ENCODE data around the gene GATD1.

Gene GATD1

GRCh38 chr11:772429-773390 lies 4.6 kb downstream of the GATD1 start:
- in situ Hi-C loops (cut with HindIII; ENCODE audit: low pct_ligation_motif_present, low sequenced_read_pairs): no loop called here
- Histone ChIP-seq H3K36me3 (replicated peaks) (peaks cover 45% of the 10 kb centered on the region), H3K27me3 (replicated peaks) (no peaks in the 10 kb centered on the region), H3K27ac (no peak overlapping the region), H3K4me3 (ENCODE audit: low read depth, low read length) (no peak overlapping the region)
- TF ChIP-seq, protein P1, sequence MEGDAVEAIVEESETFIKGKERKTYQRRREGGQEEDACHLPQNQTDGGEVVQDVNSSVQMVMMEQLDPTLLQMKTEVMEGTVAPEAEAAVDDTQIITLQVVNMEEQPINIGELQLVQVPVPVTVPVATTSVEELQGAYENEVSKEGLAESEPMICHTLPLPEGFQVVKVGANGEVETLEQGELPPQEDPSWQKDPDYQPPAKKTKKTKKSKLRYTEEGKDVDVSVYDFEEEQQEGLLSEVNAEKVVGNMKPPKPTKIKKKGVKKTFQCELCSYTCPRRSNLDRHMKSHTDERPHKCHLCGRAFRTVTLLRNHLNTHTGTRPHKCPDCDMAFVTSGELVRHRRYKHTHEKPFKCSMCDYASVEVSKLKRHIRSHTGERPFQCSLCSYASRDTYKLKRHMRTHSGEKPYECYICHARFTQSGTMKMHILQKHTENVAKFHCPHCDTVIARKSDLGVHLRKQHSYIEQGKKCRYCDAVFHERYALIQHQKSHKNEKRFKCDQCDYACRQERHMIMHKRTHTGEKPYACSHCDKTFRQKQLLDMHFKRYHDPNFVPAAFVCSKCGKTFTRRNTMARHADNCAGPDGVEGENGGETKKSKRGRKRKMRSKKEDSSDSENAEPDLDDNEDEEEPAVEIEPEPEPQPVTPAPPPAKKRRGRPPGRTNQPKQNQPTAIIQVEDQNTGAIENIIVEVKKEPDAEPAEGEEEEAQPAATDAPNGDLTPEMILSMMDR (IDR thresholded peaks at IDR 0.05; ENCODE audit: low read depth, low read length, missing control alignments): no peak
- no peak for DNase-seq

- no peak for DNase-seq
- TF ChIP-seq, protein P1 (IDR thresholded peaks at IDR 0.05; ENCODE audit: low read depth, low read length, missing control alignments): no peak
- Histone ChIP-seq H3K27me3 (replicated peaks) (no peaks in the 10 kb centered on the region), H3K27ac (no peak overlapping the region), H3K36me3 (replicated peaks) (peaks cover 53% of the 10 kb centered on the region), H3K4me3 (ENCODE audit: low read depth, low read length) (no peak overlapping the region)
- in situ Hi-C loops (cut with HindIII; ENCODE audit: low pct_ligation_motif_present, low sequenced_read_pairs): no loop called here
These were observed 5.6 kb downstream of the GATD1 start for GRCh38 chr11:771617-772204.

GRCh38 chr11:770642-771616 lies 6.4 kb downstream of the GATD1 start:
- Histone ChIP-seq H3K4me3 (ENCODE audit: low read depth, low read length) (no peak overlapping the region), H3K27ac (no peak overlapping the region), H3K36me3 (replicated peaks) (peaks cover 61% of the 10 kb centered on the region), H3K27me3 (replicated peaks) (no peaks in the 10 kb centered on the region)
- TF ChIP-seq, protein P1 (IDR thresholded peaks at IDR 0.05; ENCODE audit: low read depth, low read length, missing control alignments): no peak
- no peak for DNase-seq
- in situ Hi-C loops (cut with HindIII; ENCODE audit: low pct_ligation_motif_present, low sequenced_read_pairs): no loop called here

DNA sequence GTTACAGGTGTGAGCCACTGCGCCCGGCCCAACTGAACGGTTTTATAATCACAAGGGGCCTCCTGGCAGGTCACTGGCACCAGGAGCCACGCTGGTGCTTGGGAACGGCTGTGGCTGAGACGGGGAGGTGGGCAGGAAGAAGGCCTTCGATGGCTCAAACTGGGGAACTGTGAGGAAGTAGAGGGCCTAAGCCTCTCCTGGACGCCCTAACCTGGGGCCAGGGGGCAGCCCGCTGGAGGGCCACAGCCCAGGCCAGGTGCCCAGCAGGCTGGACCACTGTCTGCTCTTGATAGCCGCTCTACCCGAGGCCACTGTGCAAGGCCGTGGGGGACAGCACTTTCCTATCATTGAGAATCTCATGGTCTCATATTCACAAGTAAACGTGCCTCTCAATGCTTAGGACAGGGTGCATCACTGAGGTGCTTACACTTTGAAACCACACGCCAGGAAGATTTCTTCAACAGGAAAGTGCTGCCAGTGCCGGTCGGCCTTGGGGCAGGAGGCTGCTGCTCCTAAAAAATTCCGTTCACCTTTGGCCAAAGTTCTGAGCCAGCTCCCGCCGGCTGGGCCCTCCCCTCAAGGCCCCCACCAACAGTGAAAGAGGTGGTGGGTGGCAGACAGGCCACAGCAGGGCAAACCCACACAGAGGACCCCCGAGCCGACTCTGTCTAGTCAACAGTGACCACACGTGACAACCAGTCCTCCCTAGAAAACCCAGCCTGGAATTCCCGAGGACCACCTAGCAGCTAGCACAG lies 7.2 kb downstream of the GATD1 start:
- TF ChIP-seq, protein P1 (IDR thresholded peaks at IDR 0.05; ENCODE audit: low read depth, low read length, missing control alignments): no peak
- H3K4me3 ChIP-seq (ENCODE audit: low read depth, low read length): no peak overlapping the region
- no peak overlapping the region for H3K27ac ChIP-seq
- DNase-seq: no peak
- H3K27me3 ChIP-seq (replicated peaks): no peaks in the 10 kb centered on the region
- in situ Hi-C loops (cut with HindIII; ENCODE audit: low pct_ligation_motif_present, low sequenced_read_pairs): no loop called here
- H3K36me3 ChIP-seq (replicated peaks): peaks cover 69% of the 10 kb centered on the region

DNA sequence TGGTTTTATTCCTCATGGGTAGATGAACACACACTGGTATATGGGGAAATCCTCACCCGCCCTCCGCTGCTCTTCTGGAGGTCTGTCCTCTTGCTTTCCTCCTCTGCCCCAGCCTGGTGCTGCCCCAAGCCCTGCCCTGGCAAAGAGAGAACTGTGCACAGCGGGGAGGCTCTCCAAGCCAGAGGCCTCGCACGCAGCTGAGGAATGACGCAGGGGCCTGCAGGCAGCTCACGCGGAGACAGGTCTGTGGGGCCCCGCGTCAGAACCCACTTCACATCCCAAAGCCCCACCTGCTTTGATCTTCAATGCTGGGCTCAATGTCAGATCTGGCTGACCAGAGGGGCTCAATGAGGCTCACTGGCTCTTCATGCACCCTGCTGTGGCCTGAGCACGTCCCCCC lies 10.0 kb downstream of the GATD1 start:
- Histone ChIP-seq H3K27me3 (replicated peaks) (no peaks in the 10 kb centered on the region), H3K36me3 (replicated peaks) (peaks cover 74% of the 10 kb centered on the region), H3K4me3 (ENCODE audit: low read depth, low read length) (no peak overlapping the region), H3K27ac (no peak overlapping the region)
- no peak for DNase-seq
- TF ChIP-seq, protein P1 (IDR thresholded peaks at IDR 0.05; ENCODE audit: low read depth, low read length, missing control alignments): no peak
- in situ Hi-C loops (cut with HindIII; ENCODE audit: low pct_ligation_motif_present, low sequenced_read_pairs): no loop called here

Data from brain microvascular endothelial cell (primary cell).